A549 (cell line): Measurements from ENCODE around the gene LMNA. TPM values are rescaled to one million over a fixed set of nuclear protein-coding genes. Genes with fewer than 3 reads are reported as not detected.

ENCODE experiments used
- ATAC-seq, 2 experiments: fragments of 200-7000 bp in 1 of 2; fragments of >200 bp in 1 of 2; cut with Nextera tagmentation in 1 of 2; cut with Tn5 transposase in 1 of 2; 3 replicates each; pipeline versions ENCODE4 v1.8.0 to v1.9.1; 2018 to 2020; ENCODE audit warnings: mild to moderate bottlenecking in 1 of 2, moderate library complexity in 1 of 2
- CTCF ChIA-PET: fragments of 300-600 bp; sonication (Branson Sonifier 250); formaldehyde crosslinking; extraction: SDS; loops from one replicate; lab custom pipeline; 2021; ENCODE audit warnings: antibody characterized with exemption, inconsistent platforms; lab: Yijun Ruan, JAX
- POLR2A ChIA-PET: fragments of 350-600 bp; formaldehyde crosslinking; extraction: SDS; loops from one replicate; lab custom pipeline; 2021; ENCODE audit warnings: antibody characterized with exemption, inconsistent platforms; lab: Yijun Ruan, JAX
- DNase-seq, 2 experiments: peaks; one replicate each; pipeline versions ENCODE4 v3.0.0 to v3.0.0-alpha.2; 2011 to 2016; ENCODE audit warnings: low read depth in 1 of 2, low spot score in 1 of 2
- FAIRE-seq: peaks from 2 replicates; lab custom pipeline; 2011; peaks lifted over from hg19 to GRCh38; lab: Jason Lieb, UNC
- H3K27ac ChIP-seq, 2 experiments: fragments of >200 bp; sonication (Bioruptor Twin); formaldehyde crosslinking; 3 replicates each; pipeline ENCODE4 v1.5.1; 2016 to 2017
- H3K4me1 ChIP-seq: fragments of >200 bp; sonication (Bioruptor Twin); formaldehyde crosslinking; 3 replicates; pipeline ENCODE4 v1.6.1; 2016
- H3K4me2 ChIP-seq: fragments of >200 bp; sonication (Bioruptor Twin); formaldehyde crosslinking; 3 replicates; pipeline ENCODE4 v1.6.1; 2016
- H3K4me3 ChIP-seq: fragments of >200 bp; sonication (Bioruptor Twin); formaldehyde crosslinking; 3 replicates; pipeline ENCODE4 v1.5.1; 2016
- H3K9me3 ChIP-seq: fragments of >200 bp; sonication (Bioruptor Twin); formaldehyde crosslinking; 3 replicates; pipeline ENCODE4 v1.6.1; 2016
- ATOH8 ChIP-seq: fragments of 250-450 bp; sonication (Bioruptor Pico); IDR thresholded peaks from 2 replicates; pipeline ENCODE4 v1.5.0; 2020; ENCODE audit warnings: low read depth, mild to moderate bottlenecking, moderate library complexity
- BHLHE40 ChIP-seq: IDR thresholded peaks from 2 replicates; pipeline ENCODE4 v1.6.1; 2012; ENCODE audit warnings: low read depth, low read length, inconsistent platforms
- CBX2 ChIP-seq: fragments of 200-600 bp; sonication (generic); IDR thresholded peaks from 2 replicates; pipeline ENCODE4 v1.6.1; 2016; ENCODE audit warnings: low read depth, mild to moderate bottlenecking, borderline replicate concordance
- CBX8 ChIP-seq: fragments of 200-600 bp; sonication (generic); IDR thresholded peaks from 2 replicates; pipeline ENCODE4 v1.6.1; 2016
- CHD4 ChIP-seq: fragments of 200-600 bp; sonication (generic); IDR thresholded peaks from 2 replicates; pipeline ENCODE4 v1.6.1; 2016; ENCODE audit warnings: antibody characterized with exemption, mild to moderate bottlenecking, borderline replicate concordance
- EHMT2 ChIP-seq: fragments of 200-600 bp; sonication (generic); IDR thresholded peaks from 2 replicates; pipeline ENCODE4 v1.6.1; 2016; ENCODE audit warnings: antibody characterized with exemption, low read depth, mild to moderate bottlenecking, moderate library complexity
- EP300 ChIP-seq, 2 experiments: fragments of >200 bp; sonication (Bioruptor Twin); formaldehyde crosslinking; IDR thresholded peaks; 2 replicates in 1 of 2; 3 replicates in 1 of 2; pipeline ENCODE4 v1.6.1; 2016 to 2017
- ESRRA ChIP-seq: fragments of 150-350 bp; IDR thresholded peaks from 2 replicates; pipeline ENCODE4 v1.6.1; 2014; ENCODE audit warnings: mild to moderate bottlenecking, low read length, borderline replicate concordance
- HOXA7 ChIP-seq: fragments of 250-450 bp; sonication (Bioruptor Pico); IDR thresholded peaks from 2 replicates; pipeline ENCODE4 v1.5.0; 2020; ENCODE audit warnings: mild to moderate bottlenecking, moderate library complexity
- HOXB13 ChIP-seq: fragments of 250-450 bp; sonication (Bioruptor Pico); IDR thresholded peaks from 2 replicates; pipeline ENCODE4 v1.5.0; 2020; ENCODE audit warnings: low read depth, mild to moderate bottlenecking, moderate library complexity
- HOXB5 ChIP-seq: fragments of 250-450 bp; sonication (Bioruptor Pico); IDR thresholded peaks from 2 replicates; pipeline ENCODE4 v1.5.0; 2020; ENCODE audit warnings: mild to moderate bottlenecking, moderate library complexity
- MAZ ChIP-seq: fragments of 150-350 bp; IDR thresholded peaks from 2 replicates; pipeline ENCODE4 v1.6.1; 2014; ENCODE audit warnings: antibody characterized with exemption, low read depth, low read length, borderline replicate concordance
- NPAS2 ChIP-seq: fragments of 250-450 bp; sonication (Bioruptor Pico); IDR thresholded peaks from 2 replicates; pipeline ENCODE4 v1.8.0; 2022; ENCODE audit warnings: mild to moderate bottlenecking, moderate library complexity, borderline replicate concordance
- RAD21 ChIP-seq, 2 experiments: fragments of >200 bp in 1 of 2; sonication (Bioruptor Twin) in 1 of 2; formaldehyde crosslinking in 1 of 2; IDR thresholded peaks in 1 of 2; conservative IDR thresholded peaks in 1 of 2; 2 replicates in 1 of 2; 3 replicates in 1 of 2; pipeline ENCODE4 v1.6.1; 2012 to 2018; ENCODE audit warnings: inconsistent platforms in 1 of 2
- RARB ChIP-seq: fragments of 250-450 bp; sonication (Bioruptor Pico); IDR thresholded peaks from 2 replicates; pipeline ENCODE4 v1.8.0; 2021; ENCODE audit warnings: mild to moderate bottlenecking, moderate library complexity
- SMC3 ChIP-seq: fragments of >200 bp; sonication (Bioruptor Twin); formaldehyde crosslinking; IDR thresholded peaks from 3 replicates; pipeline ENCODE4 v1.6.1; 2018; ENCODE audit warnings: inconsistent platforms
- SREBF2 ChIP-seq: fragments of 450-650 bp; IDR thresholded peaks from 2 replicates; pipeline ENCODE4 v1.6.1; 2014; ENCODE audit warnings: mild to moderate bottlenecking, moderate library complexity
- TFCP2L1 ChIP-seq: fragments of 250-450 bp; sonication (Bioruptor Pico); IDR thresholded peaks from 2 replicates; pipeline ENCODE4 v1.5.0; 2021; ENCODE audit warnings: mild to moderate bottlenecking
- ZC3H11A ChIP-seq: fragments of 450-650 bp; IDR thresholded peaks from 2 replicates; pipeline ENCODE4 v1.6.1; 2014; ENCODE audit warnings: antibody characterized with exemption, mild to moderate bottlenecking
- ZSCAN20 ChIP-seq: fragments of 250-450 bp; sonication (Bioruptor Pico); IDR thresholded peaks from 2 replicates; pipeline ENCODE4 v1.8.0; 2022; ENCODE audit warnings: mild to moderate bottlenecking, moderate library complexity
- WGBS: methylation state at CpG from one replicate; pipeline ENCODE4 v1.1.6; 2017; ENCODE audit errors: missing lambda C conversion rate; 5-methylcytosine and 5-hydroxymethylcytosine counted together
- polyA plus RNA-seq, 4 experiments: library from polyadenylated mRNA; depleted of rRNA in 3 of 4; stranded (reverse); fragments of >200 nt; fragmentation: RNase III in 1 of 4; extraction: RNeasy Plus Mini Kit Qiagen cat#74134 plus additional on column Dnase treatment in 1 of 4; gene quantifications; 2 replicates in 3 of 4; 3 replicates in 1 of 4; pipeline ENCODE4 v1.2.3, GENCODE V29; 2011 to 2017
- TF ChIP-seq, protein P1 (sequence below): fragments of 150-350 bp; IDR thresholded peaks from 2 replicates; pipeline ENCODE4 v1.6.1; 2014; ENCODE audit warnings: low read depth, mild to moderate bottlenecking, low read length
- TF ChIP-seq, protein P2 (sequence below): IDR thresholded peaks from 2 replicates; pipeline ENCODE4 v1.6.1; 2012
- TF ChIP-seq, protein P3 (sequence below): fragments of 450-650 bp; IDR thresholded peaks from 2 replicates; pipeline ENCODE4 v1.6.1; 2014; ENCODE audit warnings: antibody characterized with exemption
- TF ChIP-seq, protein P4 (sequence below): fragments of >200 bp; sonication (Bioruptor Twin); formaldehyde crosslinking; IDR thresholded peaks from 3 replicates; pipeline ENCODE4 v1.5.1; 2016

The LMNA gene
- polyA plus RNA-seq, 2 of the 4 experiments (the other 2 are of a cell fraction): 214 to 286 TPM

- Histone ChIP-seq H3K9me3 (no peaks in the 10 kb centered on the region), H3K27ac (peak overlapping the region; percentile 95 to 98), H3K4me2 (peak overlapping the region; percentile 91), H3K4me3 (no peak overlapping the region; the same call in 2 of the 3 replicates), H3K4me1 (peaks cover 95% of the 10 kb centered on the region)
- ATAC-seq (no peak), DNase-seq (no peak), FAIRE-seq (no peak)
- TF ChIP-seq, protein P1, sequence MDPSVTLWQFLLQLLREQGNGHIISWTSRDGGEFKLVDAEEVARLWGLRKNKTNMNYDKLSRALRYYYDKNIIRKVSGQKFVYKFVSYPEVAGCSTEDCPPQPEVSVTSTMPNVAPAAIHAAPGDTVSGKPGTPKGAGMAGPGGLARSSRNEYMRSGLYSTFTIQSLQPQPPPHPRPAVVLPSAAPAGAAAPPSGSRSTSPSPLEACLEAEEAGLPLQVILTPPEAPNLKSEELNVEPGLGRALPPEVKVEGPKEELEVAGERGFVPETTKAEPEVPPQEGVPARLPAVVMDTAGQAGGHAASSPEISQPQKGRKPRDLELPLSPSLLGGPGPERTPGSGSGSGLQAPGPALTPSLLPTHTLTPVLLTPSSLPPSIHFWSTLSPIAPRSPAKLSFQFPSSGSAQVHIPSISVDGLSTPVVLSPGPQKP: no peak
- no peak for TF ChIP-seq MAZ
- no peak for TF ChIP-seq TFCP2L1 (CRISPR knock-in tag)
- no peak for TF ChIP-seq NPAS2
- TF ChIP-seq, protein P2, sequence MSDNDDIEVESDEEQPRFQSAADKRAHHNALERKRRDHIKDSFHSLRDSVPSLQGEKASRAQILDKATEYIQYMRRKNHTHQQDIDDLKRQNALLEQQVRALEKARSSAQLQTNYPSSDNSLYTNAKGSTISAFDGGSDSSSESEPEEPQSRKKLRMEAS: no peak
- TF ChIP-seq ZC3H11A: no peak
- no peak for TF ChIP-seq ATOH8 (CRISPR knock-in tag)
- TF ChIP-seq HOXB5 (CRISPR knock-in tag): no peak
- TF ChIP-seq, protein P3, sequence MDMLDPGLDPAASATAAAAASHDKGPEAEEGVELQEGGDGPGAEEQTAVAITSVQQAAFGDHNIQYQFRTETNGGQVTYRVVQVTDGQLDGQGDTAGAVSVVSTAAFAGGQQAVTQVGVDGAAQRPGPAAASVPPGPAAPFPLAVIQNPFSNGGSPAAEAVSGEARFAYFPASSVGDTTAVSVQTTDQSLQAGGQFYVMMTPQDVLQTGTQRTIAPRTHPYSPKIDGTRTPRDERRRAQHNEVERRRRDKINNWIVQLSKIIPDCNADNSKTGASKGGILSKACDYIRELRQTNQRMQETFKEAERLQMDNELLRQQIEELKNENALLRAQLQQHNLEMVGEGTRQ: no peak
- no peak for TF ChIP-seq HOXB13 (CRISPR knock-in tag)
- TF ChIP-seq SMC3: no peak
- no peak for TF ChIP-seq EHMT2
- POLR2A ChIA-PET: interaction anchor here (0.5 to 1.7 kb wide), 2 partner anchors 9 to 15 kb away, joined by 3 to 7 read pairs; no protein-coding TSS in a partner anchor
- WGBS: 62% methylated on average over 3 of the region's 4 CpGs
- CTCF ChIA-PET: interaction anchor here (14.1 to 54.8 kb wide), 3 partner anchors 4 to 26 kb away, joined by 313 to 2239 read pairs (median 313); partner anchors contain the start of genes LMNA and MEX3A
These were observed 6.9 kb downstream of the LMNA start for GRCh38 chr1:156121457-156121856.

DNA sequence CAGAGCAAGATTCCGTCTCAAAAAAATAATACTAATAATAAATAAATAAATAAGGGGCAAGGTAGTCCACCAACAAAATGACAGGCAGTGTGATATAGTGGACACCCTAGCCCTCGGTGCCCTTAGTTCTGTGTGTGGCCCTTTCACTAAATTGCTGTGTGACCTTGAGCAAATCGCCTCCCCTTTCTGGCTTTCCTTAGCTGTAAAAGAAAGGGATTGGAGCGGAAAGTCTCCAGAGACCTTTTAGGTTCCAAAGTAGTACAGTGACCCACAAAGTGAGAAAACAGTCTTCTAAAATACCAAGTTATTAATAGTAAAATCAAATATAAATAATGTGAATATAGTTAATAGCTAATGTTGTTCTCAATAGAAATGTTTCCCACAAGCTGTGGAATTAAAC is 7.6 kb downstream of the LMNA start:
- Histone ChIP-seq H3K9me3 (no peaks in the 10 kb centered on the region), H3K4me1 (peaks cover 96% of the 10 kb centered on the region), H3K4me3 (peak overlapping the region; percentile 28; the same call in 2 of the 3 replicates), H3K27ac (peak overlapping the region; percentile 95 to 98)
- POLR2A ChIA-PET: interaction anchor here (2.2 kb wide), 1 partner anchor 7 kb away, joined by 37 read pairs; the partner anchor contains the start of gene LMNA
- DNase-seq (no peak), FAIRE-seq (no peak), ATAC-seq (no peak)
- CTCF ChIA-PET: interaction anchor here (14.1 to 54.8 kb wide), 3 partner anchors 4 to 26 kb away, joined by 313 to 2239 read pairs (median 313); partner anchors contain the start of genes LMNA and MEX3A
- TF ChIP-seq ESRRA (no peak), ATOH8 (CRISPR knock-in tag) (no peak), CHD4 (no peak), EP300 (IDR thresholded peaks at IDR 0.05) (no peak), HOXA7 (no peak), CBX2 (no peak), TFCP2L1 (CRISPR knock-in tag) (no peak), ZSCAN20 (no peak), RARB (no peak), EHMT2 (no peak), CBX8 (no peak), RAD21 (conservative IDR thresholded peaks at IDR 0.05 in 1 of 2, IDR thresholded peaks at IDR 0.05 in 1 of 2) (no peak), SREBF2 (no peak), BHLHE40 (no peak), ZC3H11A (no peak)
- TF ChIP-seq, protein P4, sequence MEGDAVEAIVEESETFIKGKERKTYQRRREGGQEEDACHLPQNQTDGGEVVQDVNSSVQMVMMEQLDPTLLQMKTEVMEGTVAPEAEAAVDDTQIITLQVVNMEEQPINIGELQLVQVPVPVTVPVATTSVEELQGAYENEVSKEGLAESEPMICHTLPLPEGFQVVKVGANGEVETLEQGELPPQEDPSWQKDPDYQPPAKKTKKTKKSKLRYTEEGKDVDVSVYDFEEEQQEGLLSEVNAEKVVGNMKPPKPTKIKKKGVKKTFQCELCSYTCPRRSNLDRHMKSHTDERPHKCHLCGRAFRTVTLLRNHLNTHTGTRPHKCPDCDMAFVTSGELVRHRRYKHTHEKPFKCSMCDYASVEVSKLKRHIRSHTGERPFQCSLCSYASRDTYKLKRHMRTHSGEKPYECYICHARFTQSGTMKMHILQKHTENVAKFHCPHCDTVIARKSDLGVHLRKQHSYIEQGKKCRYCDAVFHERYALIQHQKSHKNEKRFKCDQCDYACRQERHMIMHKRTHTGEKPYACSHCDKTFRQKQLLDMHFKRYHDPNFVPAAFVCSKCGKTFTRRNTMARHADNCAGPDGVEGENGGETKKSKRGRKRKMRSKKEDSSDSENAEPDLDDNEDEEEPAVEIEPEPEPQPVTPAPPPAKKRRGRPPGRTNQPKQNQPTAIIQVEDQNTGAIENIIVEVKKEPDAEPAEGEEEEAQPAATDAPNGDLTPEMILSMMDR: no peak
- TF ChIP-seq, protein P3: no peak
- TF ChIP-seq, all 56 proteins: peak for 0
- WGBS: 15% methylated on average over 4 of the region's 4 CpGs
- H3K4me2 ChIP-seq: peak overlapping the region; percentile 91
